SW 1271 (cell line): Measurements from ENCODE around the gene SPTBN1.
"Not testable (repeated sequence)": the region's sequence is repeated elsewhere in the genome, so short reads cannot be mapped to it uniquely, and the experiment has no call there.

Experiments used
- DNase-seq, 2 experiments: peaks; one replicate each; lab custom pipeline; 2025; lab: John Stamatoyannopoulos, UW

The SPTBN1 gene

DNA sequence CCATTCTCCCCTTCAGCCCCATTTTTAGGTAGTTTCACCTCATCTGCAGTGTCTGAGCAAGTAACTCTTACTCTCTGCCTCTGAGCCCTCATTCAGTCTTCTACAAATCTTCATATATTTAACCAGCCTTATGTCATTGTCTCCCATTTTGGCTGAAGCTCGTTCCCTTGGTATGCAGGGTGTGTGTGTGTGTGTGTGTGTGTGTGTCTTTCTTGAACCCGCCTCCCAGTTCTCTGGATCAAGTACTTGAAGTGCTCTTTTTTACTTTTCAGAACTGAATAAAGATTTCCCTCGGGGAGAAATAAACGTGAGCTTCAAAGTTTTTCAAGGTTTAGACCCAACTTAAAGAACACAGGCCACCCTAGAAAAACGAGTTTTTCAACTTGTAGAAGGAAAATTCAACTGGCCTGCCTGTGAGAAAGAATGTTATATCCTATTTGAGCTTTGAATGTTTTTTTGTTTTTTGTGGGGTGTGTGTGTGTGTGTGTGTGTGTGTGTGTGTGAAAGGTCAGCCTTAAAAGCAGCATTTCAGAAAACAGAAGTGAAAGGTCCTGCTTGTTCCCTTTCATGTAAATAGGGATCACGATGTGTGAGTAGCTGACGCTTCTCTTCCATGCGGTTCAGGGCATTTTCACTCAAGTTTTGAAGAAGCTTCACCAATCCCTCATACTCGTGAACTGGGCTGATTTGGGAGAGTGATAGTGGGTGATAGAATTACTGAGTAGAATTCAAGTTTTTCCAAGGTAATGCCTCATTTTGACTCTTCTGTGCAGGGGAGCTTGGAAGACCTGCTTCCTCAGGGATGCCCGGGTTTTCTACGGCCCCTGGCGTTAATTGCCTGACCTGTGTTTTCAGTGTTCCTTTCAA, 216.7 kb downstream of the SPTBN1 start:
- no peak for DNase-seq

DNA sequence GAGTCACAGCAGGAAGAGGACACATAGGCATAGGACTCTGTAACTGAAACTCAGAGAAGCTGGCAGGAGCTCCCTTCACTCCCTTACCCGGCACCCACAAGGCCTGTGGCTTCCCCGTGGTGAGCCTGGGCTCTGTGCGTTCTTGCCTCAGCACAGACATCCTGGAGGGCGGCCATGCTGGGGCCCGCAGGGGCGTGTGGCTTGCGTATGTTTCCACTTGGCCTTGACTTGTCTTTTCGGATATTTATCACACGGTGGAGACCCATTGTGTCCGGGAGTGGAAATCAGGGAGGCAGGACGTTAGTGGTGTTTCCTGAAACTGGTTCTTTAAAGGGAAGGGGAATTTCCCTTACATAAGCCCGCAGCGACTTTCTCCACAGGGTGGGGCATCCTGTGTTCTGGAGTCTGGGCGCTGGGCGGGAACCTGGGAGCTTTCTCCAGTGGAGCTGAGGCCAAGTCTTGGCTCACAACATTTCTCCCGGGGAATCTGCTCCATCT, 217.4 kb downstream of the SPTBN1 start:
- no peak for DNase-seq

DNA sequence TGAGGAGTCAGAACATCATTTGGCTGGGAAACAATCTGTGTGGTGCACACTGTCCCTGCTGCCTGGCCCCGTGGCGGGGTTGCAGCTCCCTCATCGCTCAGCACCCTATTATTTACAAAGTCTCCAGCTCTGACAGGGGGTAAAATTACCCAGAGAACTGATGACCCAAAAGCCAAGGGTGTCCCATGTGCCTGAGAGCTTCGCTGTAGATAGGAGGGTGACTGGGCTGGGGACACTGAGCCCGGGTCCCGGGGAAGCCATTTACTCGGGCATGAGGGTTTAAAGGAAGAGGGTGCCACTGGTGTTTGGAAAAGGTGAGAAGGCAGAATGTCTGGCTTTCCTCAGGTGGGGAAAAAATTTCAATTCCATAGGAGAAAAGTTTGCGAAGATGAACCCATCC, 219.2 kb downstream of the SPTBN1 start:
- DNase-seq: no peak

DNA sequence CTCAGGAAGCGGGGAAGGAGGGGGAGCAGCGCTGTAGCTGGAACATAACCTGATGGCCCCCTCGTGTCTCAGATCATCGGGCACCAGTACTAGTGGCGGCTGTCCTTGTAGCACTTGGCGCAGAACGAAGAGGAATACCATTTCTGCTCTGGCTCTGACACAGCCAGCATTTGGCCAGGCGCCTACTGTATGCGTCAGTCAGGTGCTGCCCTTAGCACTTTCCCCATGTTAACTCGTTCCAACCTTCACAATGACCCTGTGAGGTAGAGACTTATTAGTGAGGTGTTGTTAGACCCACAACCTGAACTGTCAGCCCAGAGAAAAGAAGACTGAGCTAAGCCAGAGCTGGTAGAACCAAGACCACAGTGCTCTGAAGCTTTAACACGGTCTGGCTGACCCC, 219.6 kb downstream of the SPTBN1 start:
- no peak for DNase-seq

GRCh38 chr2:54676656-54677055, 220.5 kb downstream of the SPTBN1 start:
- no peak for DNase-seq

DNA sequence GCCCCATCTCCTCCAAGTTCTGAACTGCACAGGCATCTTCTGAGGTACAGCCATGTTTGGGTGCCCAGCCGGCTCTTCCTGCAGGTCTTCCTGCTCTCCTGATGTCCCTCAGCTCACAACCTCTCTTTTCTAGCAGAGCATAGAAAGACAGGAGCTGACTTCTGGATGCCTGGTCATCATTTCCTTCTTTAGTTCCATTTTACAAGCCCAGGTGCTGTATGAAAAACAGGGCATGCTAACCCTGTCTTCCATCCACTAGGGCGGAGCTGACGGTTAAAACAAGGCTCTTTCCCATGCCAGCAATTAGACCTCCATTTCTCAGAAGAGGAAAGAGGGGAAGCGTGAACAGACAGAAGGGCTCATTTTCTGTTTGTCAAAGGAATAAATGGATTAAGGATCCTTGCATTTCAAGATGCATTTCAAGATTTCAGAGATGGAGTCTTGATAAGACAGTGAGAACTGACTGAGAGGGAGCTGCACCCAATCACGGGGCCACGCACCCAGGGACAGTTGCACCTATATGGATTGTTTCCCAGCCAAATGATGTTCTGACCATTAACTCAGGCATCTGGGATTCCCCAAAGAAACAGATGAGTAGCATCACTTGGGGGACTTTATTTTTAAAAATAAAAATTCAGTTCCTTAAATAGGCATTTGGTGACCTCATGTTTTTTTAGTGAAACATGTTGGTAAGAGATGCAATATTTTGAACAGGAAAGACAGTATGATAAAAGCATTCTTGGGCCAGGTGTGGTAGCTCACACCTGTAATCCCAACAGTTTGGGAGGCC, 221.5 kb downstream of the SPTBN1 start:
- no peak for DNase-seq

- DNase-seq: no peak
Measured at GRCh38 chr2:54678719-54679118, 222.6 kb downstream of the SPTBN1 start.

DNA sequence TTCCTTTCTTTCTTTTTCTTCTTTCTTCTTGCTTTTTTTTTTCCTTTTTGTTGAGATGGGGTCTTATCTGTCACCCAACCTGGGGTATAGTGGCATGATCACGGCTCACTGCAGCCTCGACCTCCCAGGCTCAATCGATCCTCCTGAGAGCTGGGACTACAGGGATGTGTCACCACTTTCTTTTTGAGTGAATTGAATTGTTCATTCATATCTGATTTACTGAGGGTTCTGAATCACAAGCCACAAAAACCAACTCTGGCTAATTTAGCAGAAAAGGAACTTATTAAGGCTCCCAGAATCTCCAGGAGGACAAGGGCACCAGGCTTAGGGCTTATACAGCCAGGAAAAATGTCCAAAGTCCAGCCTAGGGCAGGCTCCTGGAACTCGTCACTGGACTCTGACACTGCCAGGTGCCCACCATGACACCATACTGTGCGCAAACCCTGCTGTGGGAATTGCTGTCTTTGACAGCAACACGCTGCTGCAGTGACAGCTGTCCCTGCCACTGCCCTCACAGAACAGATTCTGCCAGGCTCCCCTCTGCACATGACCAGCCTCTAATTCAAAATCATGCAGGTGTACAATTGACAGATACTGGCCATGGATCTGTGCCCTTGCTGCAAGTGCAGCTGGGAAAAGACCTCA, 224.4 kb downstream of the SPTBN1 start:
- no peak for DNase-seq

DNA sequence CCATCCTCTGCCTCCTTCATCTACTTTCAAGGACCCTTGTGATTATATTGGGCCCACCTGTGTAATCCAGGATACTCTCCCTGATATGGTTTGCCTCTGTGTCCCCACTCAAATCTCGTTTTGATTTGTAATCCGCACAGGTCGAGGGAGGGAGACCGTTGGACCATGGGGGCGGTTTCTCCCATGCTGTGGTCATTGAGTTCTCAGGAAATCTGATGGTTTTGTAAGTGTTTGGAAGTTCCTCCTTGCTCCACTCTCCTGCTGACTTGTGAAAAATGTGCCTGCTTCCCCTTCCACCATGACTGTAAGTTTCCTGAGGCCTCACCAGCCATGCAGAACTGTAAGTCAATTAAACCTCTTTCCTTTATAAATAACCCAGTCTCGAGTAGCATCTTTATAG, 225.3 kb downstream of the SPTBN1 start:
- no peak for DNase-seq

DNA sequence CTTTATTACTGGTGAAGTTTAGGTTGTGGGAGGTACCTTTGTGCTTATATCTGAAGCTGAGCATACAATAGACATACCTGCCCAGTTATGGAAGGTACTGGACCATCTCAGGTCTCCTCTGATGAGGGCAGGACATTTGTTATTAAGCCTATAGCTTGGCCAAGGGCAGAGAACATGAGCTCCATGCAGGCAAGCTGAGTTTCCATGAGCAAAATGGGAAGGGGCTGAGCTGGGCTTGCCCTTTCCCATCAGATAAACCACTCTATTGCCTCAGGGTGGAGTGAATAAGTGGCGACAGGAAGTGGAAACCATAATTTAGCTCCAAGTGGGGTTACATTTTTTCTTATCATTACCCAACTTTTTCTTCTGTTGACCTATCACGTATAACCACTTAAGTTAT, 227.5 kb downstream of the SPTBN1 start:
- no peak for DNase-seq

DNA sequence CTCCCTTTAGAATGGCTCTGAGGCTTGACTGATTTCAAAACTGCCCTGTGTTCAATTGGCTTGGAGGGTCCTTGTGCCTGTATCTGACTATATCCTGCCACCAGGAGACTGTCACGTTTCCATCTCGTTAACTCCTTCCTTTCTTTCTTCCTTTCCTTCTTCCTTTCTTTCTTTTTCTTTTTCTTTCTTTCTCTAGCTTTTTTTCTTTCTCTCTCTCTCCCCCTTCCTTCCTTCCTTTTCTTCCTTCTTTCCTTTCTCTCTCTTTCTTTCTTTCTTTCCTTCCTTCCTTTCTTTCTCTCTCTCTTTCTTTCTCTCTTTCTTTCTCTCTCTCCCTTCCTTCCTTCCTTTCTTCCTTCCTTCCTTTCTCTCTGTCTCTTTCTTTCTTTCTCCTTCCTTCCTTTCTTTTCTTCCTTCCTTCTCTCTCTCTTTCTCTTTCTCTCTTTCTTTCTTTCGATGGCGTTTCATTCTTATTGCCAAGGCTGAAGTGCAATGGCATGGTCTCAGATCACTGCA, 229.2 kb downstream of the SPTBN1 start:
- DNase-seq: no peak

- no peak for DNase-seq
Measured at GRCh38 chr2:54687595-54688152, 231.5 kb downstream of the SPTBN1 start.

DNA sequence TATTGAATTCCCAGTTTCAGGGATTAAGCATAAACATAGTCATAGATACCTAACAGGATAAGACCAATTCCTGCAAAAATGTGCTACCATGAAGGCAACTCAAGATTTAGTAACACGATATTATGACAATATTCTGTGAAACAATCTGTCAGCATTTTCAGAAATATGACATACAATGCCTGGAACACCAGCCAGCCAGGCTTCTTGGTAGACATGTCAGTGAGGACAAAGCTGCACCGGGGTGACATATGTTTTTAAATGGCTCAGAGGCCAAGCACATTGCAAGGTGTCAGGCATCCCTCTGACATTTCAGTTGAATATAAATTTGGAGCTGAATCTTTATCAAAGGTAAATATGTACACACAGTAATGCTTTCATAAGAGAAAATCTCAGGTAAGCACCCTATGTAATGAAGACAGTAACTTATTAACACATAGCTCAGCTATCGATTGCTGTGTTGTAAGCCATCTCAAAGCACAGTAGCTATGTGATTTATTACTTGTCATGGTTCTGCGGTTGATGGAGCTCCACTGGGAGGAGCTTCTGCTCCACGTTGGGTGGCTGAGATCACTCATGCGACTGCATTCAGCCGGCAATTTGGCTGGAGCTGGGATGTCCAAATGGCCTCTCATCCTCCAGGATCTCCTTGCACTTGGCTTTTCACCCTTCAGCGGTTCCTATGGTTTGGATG, 235.5 kb downstream of the SPTBN1 start:
- DNase-seq: no peak

DNA sequence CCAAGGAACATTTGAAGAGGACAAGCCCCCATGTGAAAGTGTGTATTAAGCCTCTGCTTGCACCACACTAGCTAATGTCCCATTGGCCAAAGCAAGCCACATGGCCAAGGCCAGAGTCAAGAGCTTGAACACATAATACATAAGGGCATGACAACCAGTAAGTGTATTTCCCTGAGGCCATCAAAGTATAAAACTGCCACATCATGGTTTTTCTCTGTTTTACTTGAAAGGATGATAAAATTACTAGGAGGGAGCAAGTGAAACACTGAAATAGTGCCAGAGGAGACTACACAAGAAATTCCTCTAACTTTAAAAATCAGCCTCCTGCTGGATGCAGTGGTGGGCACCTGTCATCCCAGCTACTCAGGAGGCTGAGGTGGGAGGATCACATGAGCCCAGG, 236.4 kb downstream of the SPTBN1 start:
- DNase-seq: no peak

- no peak for DNase-seq
Measured at GRCh38 chr2:54695378-54695777, 239.3 kb downstream of the SPTBN1 start.

- DNase-seq: no peak
Measured at GRCh38 chr2:54697934-54698333, 241.8 kb downstream of the SPTBN1 start.

DNA sequence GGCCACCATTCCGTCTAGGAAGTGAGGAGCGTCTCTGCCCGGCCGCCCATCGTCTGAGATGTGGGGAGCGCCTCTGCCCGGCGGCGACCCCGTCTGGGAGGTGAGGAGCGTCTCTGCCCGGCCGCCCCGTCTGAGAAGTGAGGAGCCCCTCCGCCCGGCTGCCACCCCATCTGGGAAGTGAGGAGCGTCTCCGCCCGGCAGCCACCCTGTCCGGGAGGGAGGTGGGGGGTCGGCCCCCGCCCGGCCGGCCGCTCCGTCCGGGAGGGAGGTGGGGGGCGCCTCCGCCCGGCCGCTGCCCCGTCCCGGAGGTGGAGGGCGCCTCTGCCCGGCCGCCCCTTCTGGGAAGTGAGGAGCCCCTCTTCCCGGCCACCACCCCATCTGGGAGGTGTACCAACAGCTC, 242.8 kb downstream of the SPTBN1 start:
- not testable (repeated sequence) for DNase-seq

GRCh38 chr2:54699665-54700064, 243.5 kb downstream of the SPTBN1 start:
- DNase-seq: no peak

DNA sequence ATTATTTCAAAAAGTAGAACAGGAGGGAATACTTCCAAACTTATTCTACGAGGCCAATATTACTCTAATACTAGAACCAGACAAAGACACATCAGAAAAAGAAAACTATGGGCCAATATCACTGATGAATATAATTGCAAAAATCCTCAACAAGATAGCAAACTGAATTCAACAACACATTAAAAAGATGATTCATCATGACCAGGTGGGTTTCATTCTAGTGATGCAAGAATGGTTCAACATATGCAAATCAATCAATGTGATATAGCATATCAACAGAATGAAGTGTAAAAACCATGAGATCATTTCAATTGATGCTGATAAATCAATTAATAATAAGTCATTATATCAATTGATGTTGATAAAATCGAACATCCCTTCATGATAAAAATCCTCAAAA, 244.9 kb downstream of the SPTBN1 start:
- DNase-seq: no peak

- no peak for DNase-seq
Measured at GRCh38 chr2:54704238-54704637, 248.1 kb downstream of the SPTBN1 start.
